ENCODE data around the gene MAGI2. TPM values are rescaled to one million over a fixed set of nuclear protein-coding genes. Genes with fewer than 3 reads are reported as not detected.

The MAGI2 gene
- total RNA-seq, 5 donors from 2014 or later (not counting 1 experiment from before 2014, with no cell fraction given): 0.10 to 0.77 (median 0.22) TPM

DNA sequence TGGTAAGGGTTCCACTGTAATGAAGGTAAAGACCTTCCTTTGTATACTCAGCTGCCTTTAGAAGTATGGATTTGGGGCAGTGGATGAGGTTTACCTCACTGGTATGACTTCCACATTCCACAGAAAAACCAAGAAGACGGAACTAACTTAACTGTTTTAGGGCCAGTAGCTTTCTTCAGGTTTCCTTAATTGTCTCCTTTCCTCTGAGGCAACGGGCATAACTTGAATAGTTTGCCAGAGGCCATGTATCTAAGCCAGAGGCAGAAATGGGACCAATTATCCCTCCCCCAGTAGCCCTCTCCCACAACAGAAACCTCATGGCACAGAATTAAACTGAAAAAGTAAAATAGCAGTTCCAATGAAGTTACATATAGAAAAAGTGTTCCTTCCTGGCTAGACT, 1373.2 kb downstream of the MAGI2 start:
- Mint-ChIP-seq H3K27me3 (peaks cover 9 to 14% of the 10 kb centered on the region in 2 donors), H3K4me1 (no peaks in the 10 kb centered on the region), H3K27ac (no peak overlapping the region), H3K9me3 (no peaks in the 10 kb centered on the region), H3K4me3 (no peak overlapping the region), H3K36me3 (no peaks in the 10 kb centered on the region)
- H3K4me1 ChIP-seq (ENCODE audit: control insufficient read depth in 1 of 2, extremely low read depth in 1 of 2, insufficient read depth in 2 of 2, low read length in 2 of 2): no peaks in the 10 kb centered on the region
- H3K27me3 ChIP-seq (replicated peaks in 1 of 2; ENCODE audit: control insufficient read depth in 2 of 2, extremely low read depth in 1 of 2, insufficient read depth in 2 of 2, low read length in 1 of 2): peaks cover 2 to 6% of the 10 kb centered on the region in 2 experiments
- no peak overlapping the region for H3K4me3 ChIP-seq (ENCODE audit: control insufficient read depth in 1 of 2, extremely low read depth in 1 of 2, low read length in 1 of 2)
- CTCF ChIA-PET: no interaction called here
- H3K9me3 ChIP-seq: no peaks in the 10 kb centered on the region
- DNase-seq: no peak
- ATAC-seq (replicated peaks in 1 of 4): no peak
- WGBS (ENCODE audit: insufficient coverage): 37% methylated on average over 2 of the region's 2 CpGs
- H3K27ac ChIP-seq (ENCODE audit: low read length): no peak overlapping the region
- POLR2A ChIA-PET: no interaction called here
- H3K36me3 ChIP-seq (ENCODE audit: control insufficient read depth in 2 of 2, extremely low read depth in 1 of 2, insufficient read depth in 1 of 2, low read length in 1 of 2): no peaks in the 10 kb centered on the region

DNA sequence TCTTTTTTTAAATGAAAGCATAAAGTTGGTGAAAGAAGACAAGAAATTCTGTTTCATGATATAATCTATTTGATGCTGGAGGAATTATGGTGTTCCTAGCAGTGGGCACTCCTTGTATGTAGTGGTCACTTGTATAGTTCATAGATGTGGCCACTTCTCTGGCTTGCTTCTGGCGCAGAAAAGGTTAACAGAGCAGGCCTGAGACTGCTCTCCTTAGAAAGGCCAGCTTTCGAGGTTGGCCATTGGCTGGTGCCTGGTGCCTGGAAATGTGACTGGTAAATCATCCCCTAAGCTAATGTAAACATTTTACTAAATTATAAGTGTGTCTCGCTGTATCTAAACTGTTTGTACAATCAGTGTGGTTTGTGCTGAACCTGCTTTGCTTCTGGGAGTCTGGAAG, 1378.8 kb downstream of the MAGI2 start:
- CTCF ChIA-PET: no interaction called here

DNA sequence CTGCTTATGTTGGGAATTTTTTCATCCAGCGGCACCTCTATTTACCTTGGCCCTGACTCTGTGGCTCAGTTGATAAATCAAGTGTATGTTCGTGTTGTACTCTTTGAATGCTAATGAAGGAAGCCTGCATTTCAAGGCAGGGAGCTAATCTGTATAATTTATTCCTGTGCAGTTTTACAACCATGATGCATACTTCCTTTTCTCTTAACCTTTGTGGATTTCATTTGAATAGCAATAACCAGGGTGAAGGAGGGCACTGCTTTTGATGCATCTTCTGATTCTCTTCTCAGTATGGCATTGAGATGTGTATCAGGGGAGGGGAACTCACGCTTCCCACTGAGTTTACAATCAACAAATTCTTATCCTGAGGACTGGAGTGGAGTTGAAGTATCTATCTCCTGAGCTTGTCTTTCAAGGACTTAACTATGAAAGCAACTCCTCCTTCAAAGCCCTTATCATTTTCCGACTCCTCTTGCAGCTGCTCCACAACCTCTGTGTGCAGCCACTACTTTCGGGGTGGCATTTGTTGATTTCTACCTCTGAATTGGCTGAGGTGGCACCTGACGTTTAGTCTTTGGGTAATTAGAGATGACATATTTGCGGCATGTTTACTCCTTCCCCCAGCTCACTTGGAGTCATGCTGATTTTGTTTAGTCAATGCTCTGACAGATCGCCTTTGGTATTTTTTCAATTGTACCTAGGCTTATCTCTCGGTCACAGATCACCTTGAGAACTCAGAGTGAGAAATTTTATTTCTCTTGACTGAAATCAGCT, 1379.7 kb downstream of the MAGI2 start:
- Histone ChIP-seq H3K4me3 (ENCODE audit: control insufficient read depth in 1 of 2, extremely low read depth in 1 of 2, low read length in 1 of 2) (no peak overlapping the region), H3K9me3 (no peaks in the 10 kb centered on the region), H3K27ac (ENCODE audit: low read length) (no peak overlapping the region), H3K27me3 (replicated peaks in 1 of 2; ENCODE audit: control insufficient read depth in 2 of 2, extremely low read depth in 1 of 2, insufficient read depth in 2 of 2, low read length in 1 of 2) (peaks cover 0 to 6% of the 10 kb centered on the region in 2 experiments), H3K4me1 (ENCODE audit: control insufficient read depth in 1 of 2, extremely low read depth in 1 of 2, insufficient read depth in 2 of 2, low read length in 2 of 2) (no peaks in the 10 kb centered on the region), H3K36me3 (ENCODE audit: control insufficient read depth in 2 of 2, extremely low read depth in 1 of 2, insufficient read depth in 1 of 2, low read length in 1 of 2) (no peaks in the 10 kb centered on the region)
- Mint-ChIP-seq H3K9me3 (no peaks in the 10 kb centered on the region), H3K36me3 (no peaks in the 10 kb centered on the region), H3K27me3 (peaks cover 8 to 13% of the 10 kb centered on the region in 2 donors), H3K27ac (no peak overlapping the region), H3K4me3 (no peak overlapping the region), H3K4me1 (no peaks in the 10 kb centered on the region)
- DNase-seq (no peak), ATAC-seq (replicated peaks in 1 of 4) (no peak)
- CTCF ChIA-PET: no interaction called here
- no CpG with 5 or more reads among the region's 9 CpGs for WGBS (ENCODE audit: insufficient coverage)
- POLR2A ChIA-PET: no interaction called here

More for the DNA sequence above, 1378.8 kb downstream of the MAGI2 start:
- no peaks in the 10 kb centered on the region for H3K9me3 Mint-ChIP-seq
- POLR2A ChIA-PET: no interaction called here
- H3K27ac Mint-ChIP-seq: no peak overlapping the region
- H3K36me3 Mint-ChIP-seq: no peaks in the 10 kb centered on the region
- H3K4me3 Mint-ChIP-seq: no peak overlapping the region
- peaks cover 10 to 18% of the 10 kb centered on the region in 2 donors for H3K27me3 Mint-ChIP-seq
- H3K4me1 Mint-ChIP-seq: no peaks in the 10 kb centered on the region
- Histone ChIP-seq H3K4me3 (ENCODE audit: control insufficient read depth in 1 of 2, extremely low read depth in 1 of 2, low read length in 1 of 2) (no peak overlapping the region), H3K27ac (ENCODE audit: low read length) (no peak overlapping the region), H3K27me3 (replicated peaks in 1 of 2; ENCODE audit: control insufficient read depth in 2 of 2, extremely low read depth in 1 of 2, insufficient read depth in 2 of 2, low read length in 1 of 2) (peaks cover 0 to 6% of the 10 kb centered on the region in 2 experiments), H3K4me1 (ENCODE audit: control insufficient read depth in 1 of 2, extremely low read depth in 1 of 2, insufficient read depth in 2 of 2, low read length in 2 of 2) (no peaks in the 10 kb centered on the region), H3K9me3 (no peaks in the 10 kb centered on the region), H3K36me3 (ENCODE audit: control insufficient read depth in 2 of 2, extremely low read depth in 1 of 2, insufficient read depth in 1 of 2, low read length in 1 of 2) (no peaks in the 10 kb centered on the region)
- DNase-seq: no peak
- 100% methylated on average over 1 of the region's 3 CpGs for WGBS (ENCODE audit: insufficient coverage)
- no peak for ATAC-seq (replicated peaks in 1 of 4)

DNA sequence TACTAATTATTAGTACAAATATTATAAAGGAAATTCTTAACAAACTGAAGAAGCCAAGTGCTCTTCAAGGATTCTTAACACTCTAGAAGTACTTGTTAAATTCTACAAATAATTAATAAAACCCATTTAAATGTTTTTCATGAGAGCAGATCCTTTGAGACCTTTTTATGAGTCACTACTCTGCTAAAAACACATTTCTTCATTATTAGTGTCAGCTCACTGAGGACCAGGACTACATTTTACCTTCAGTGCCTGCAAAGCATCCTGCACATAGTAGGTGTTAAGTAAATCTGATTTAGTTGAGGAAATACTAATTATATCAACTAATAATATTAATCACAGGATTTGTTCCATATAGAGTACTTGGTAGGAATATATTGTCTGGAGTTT, 1381.3 kb downstream of the MAGI2 start:
- Histone ChIP-seq H3K27me3 (replicated peaks in 1 of 2; ENCODE audit: control insufficient read depth in 2 of 2, extremely low read depth in 1 of 2, insufficient read depth in 2 of 2, low read length in 1 of 2) (peaks cover 0 to 6% of the 10 kb centered on the region in 2 experiments), H3K4me1 (ENCODE audit: control insufficient read depth in 1 of 2, extremely low read depth in 1 of 2, insufficient read depth in 2 of 2, low read length in 2 of 2) (no peaks in the 10 kb centered on the region), H3K4me3 (ENCODE audit: control insufficient read depth in 1 of 2, extremely low read depth in 1 of 2, low read length in 1 of 2) (no peak overlapping the region), H3K27ac (ENCODE audit: low read length) (no peak overlapping the region), H3K9me3 (no peaks in the 10 kb centered on the region), H3K36me3 (ENCODE audit: control insufficient read depth in 2 of 2, extremely low read depth in 1 of 2, insufficient read depth in 1 of 2, low read length in 1 of 2) (no peaks in the 10 kb centered on the region)
- Mint-ChIP-seq H3K4me3 (no peak overlapping the region), H3K27me3 (peaks cover 8 to 13% of the 10 kb centered on the region in 2 donors), H3K36me3 (no peaks in the 10 kb centered on the region), H3K27ac (no peak overlapping the region), H3K9me3 (no peaks in the 10 kb centered on the region), H3K4me1 (no peaks in the 10 kb centered on the region)
- ATAC-seq (replicated peaks in 1 of 4): no peak
- DNase-seq: no peak
- ChIA-PET CTCF (no interaction called here), POLR2A (no interaction called here)

DNA sequence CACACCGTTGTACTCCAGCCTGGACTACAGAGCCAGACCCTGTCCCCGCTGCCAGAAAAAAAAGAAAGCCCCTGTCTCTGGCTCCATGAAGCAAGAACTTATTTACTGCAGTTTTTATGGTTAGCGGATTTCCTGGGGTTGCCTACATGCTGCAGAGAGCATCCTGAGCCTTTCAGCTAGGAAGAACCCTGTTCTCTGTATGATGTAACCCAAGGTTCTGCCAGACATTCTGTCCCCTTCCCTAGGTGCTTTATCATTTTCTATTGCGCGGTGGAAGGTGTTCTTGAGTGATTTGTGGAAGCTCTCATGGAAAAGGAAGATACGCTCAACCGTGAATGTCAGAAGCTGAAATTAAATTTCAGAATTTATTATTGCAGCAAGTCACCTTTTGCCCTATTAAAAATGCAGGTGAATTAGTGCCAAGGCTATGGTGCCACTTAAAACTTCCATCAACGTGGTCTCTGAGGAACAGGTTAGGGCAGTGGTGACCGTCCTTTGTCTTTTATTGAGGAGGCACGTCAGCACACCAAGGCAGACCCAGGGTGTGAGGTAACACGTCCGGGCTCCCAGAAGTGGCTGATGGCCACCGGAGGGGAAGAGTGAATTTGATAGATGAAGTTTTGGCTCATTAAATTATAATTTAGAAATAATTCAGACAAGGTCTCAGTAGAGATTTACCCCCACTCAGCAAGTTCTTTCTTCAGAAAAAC, 1381.8 kb downstream of the MAGI2 start:
- no peak overlapping the region for H3K4me3 Mint-ChIP-seq
- H3K4me1 Mint-ChIP-seq: no peaks in the 10 kb centered on the region
- ATAC-seq (replicated peaks in 1 of 4) (no peak), DNase-seq (no peak)
- H3K27me3 Mint-ChIP-seq: peaks cover 8 to 13% of the 10 kb centered on the region in 2 donors
- WGBS (ENCODE audit: insufficient coverage): 79% methylated on average over 6 of the region's 13 CpGs
- H3K4me1 ChIP-seq (ENCODE audit: control insufficient read depth in 1 of 2, extremely low read depth in 1 of 2, insufficient read depth in 2 of 2, low read length in 2 of 2): no peaks in the 10 kb centered on the region
- no peak overlapping the region for H3K27ac Mint-ChIP-seq
- ChIA-PET CTCF (no interaction called here), POLR2A (no interaction called here)
- no peaks in the 10 kb centered on the region for H3K36me3 Mint-ChIP-seq
- no peak overlapping the region for H3K27ac ChIP-seq (ENCODE audit: low read length)
- peaks cover 0 to 6% of the 10 kb centered on the region in 2 experiments for H3K27me3 ChIP-seq (replicated peaks in 1 of 2; ENCODE audit: control insufficient read depth in 2 of 2, extremely low read depth in 1 of 2, insufficient read depth in 2 of 2, low read length in 1 of 2)
- no peaks in the 10 kb centered on the region for H3K36me3 ChIP-seq (ENCODE audit: control insufficient read depth in 2 of 2, extremely low read depth in 1 of 2, insufficient read depth in 1 of 2, low read length in 1 of 2)
- no peaks in the 10 kb centered on the region for H3K9me3 ChIP-seq
- H3K9me3 Mint-ChIP-seq: no peaks in the 10 kb centered on the region
- H3K4me3 ChIP-seq (ENCODE audit: control insufficient read depth in 1 of 2, extremely low read depth in 1 of 2, low read length in 1 of 2): no peak overlapping the region

DNA sequence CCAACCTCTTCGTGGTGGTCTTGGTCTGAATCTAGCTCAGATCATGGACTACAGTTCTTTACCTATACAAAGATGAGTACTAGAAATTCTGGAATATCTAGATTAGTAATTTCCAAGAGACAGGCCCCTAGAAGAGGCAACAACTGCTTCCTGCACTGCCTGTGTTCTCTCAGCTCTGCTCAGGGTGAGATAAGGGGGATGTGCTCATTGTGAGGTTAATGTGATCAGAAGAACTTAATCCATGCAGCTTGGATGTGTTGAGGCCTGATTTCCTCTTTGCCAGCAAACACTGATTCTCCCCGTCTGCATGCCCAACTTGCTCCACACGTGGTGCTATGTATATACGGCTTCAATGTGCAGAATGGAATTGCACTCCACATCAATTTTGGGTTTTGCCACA, 1386.9 kb downstream of the MAGI2 start:
- Histone ChIP-seq H3K4me1 (ENCODE audit: control insufficient read depth in 1 of 2, extremely low read depth in 1 of 2, insufficient read depth in 2 of 2, low read length in 2 of 2) (no peaks in the 10 kb centered on the region), H3K4me3 (ENCODE audit: control insufficient read depth in 1 of 2, extremely low read depth in 1 of 2, low read length in 1 of 2) (no peak overlapping the region), H3K27ac (ENCODE audit: low read length) (no peak overlapping the region), H3K9me3 (no peaks in the 10 kb centered on the region), H3K27me3 (replicated peaks in 1 of 2; ENCODE audit: control insufficient read depth in 2 of 2, extremely low read depth in 1 of 2, insufficient read depth in 2 of 2, low read length in 1 of 2) (peaks cover 0 to 3% of the 10 kb centered on the region in 2 experiments), H3K36me3 (ENCODE audit: control insufficient read depth in 2 of 2, extremely low read depth in 1 of 2, insufficient read depth in 1 of 2, low read length in 1 of 2) (no peaks in the 10 kb centered on the region)
- Mint-ChIP-seq H3K27ac (no peak overlapping the region), H3K36me3 (no peaks in the 10 kb centered on the region), H3K9me3 (no peaks in the 10 kb centered on the region), H3K4me3 (no peak overlapping the region), H3K27me3 (peaks cover 6 to 14% of the 10 kb centered on the region in 2 donors), H3K4me1 (no peaks in the 10 kb centered on the region)
- 100% methylated on average over 2 of the region's 4 CpGs for WGBS (ENCODE audit: insufficient coverage)
- POLR2A ChIA-PET: no interaction called here
- DNase-seq (no peak), ATAC-seq (replicated peaks in 1 of 4) (no peak)
- CTCF ChIA-PET: no interaction called here
